ENCODE measurements around the gene HOXA10.

GRCh38 chr7:27129729-27130539 lies 44.2 kb downstream of the HOXA10 start:
- TF ChIP-seq POLR2A (IDR thresholded peaks at IDR 0.05): peak; percentile 42 to 58
- peak in 2 of 6 experiments; percentile 26 to 28 for TF ChIP-seq CTCF (IDR thresholded peaks at IDR 0.05)
